Karpas-422 (cell line): ENCODE data around the gene HTRA1. TPM values are rescaled to one million over a fixed set of nuclear protein-coding genes. Genes with fewer than 3 reads are reported as not detected.

Experiments used
- DNase-seq: peaks from one replicate; pipeline ENCODE4 v3.0.0-alpha.2; 2015
- H2AFZ ChIP-seq: fragments of 200-600 bp; sonication (generic); 2 replicates; pipeline ENCODE4 v1.6.1; 2014; ENCODE audit warnings: antibody characterized with exemption, low read length, mixed read lengths
- H3K27ac ChIP-seq: fragments of 200-600 bp; sonication (generic); 2 replicates; pipeline ENCODE4 v1.5.1; 2014; ENCODE audit warnings: mild to moderate bottlenecking, low read length, moderate library complexity
- H3K27me3 ChIP-seq: fragments of 200-600 bp; sonication (generic); 2 replicates; pipeline ENCODE4 v1.6.1; 2014; ENCODE audit warnings: low read length, mixed read lengths
- H3K36me3 ChIP-seq: fragments of 200-600 bp; sonication (generic); 2 replicates; pipeline ENCODE4 v1.6.1; 2014; ENCODE audit warnings: low read length, mixed read lengths; ENCODE audit not compliant: insufficient read depth
- H3K4me1 ChIP-seq: fragments of 200-600 bp; sonication (generic); 2 replicates; pipeline ENCODE4 v1.6.1; 2014; ENCODE audit warnings: mild to moderate bottlenecking, low read length, mixed read lengths
- H3K4me2 ChIP-seq: fragments of 200-600 bp; sonication (generic); 2 replicates; pipeline ENCODE4 v1.6.1; 2014; ENCODE audit warnings: low read length, low read depth, mild to moderate bottlenecking; ENCODE audit not compliant: poor library complexity, severe bottlenecking
- H3K4me3 ChIP-seq: fragments of 200-600 bp; sonication (generic); 2 replicates; pipeline ENCODE4 v1.5.1; 2014; ENCODE audit warnings: mild to moderate bottlenecking, antibody characterized with exemption, low read length, mixed read lengths
- H3K79me2 ChIP-seq: fragments of 200-600 bp; sonication (generic); 2 replicates; pipeline ENCODE4 v1.6.1; 2014; ENCODE audit warnings: mild to moderate bottlenecking, low read length, mixed read lengths
- H3K9ac ChIP-seq: fragments of 200-600 bp; sonication (generic); 2 replicates; pipeline ENCODE4 v1.6.0; 2014; ENCODE audit warnings: low read length
- H3K9me2 ChIP-seq: fragments of 200-600 bp; sonication (generic), shearing (Covaris generic); replicated peaks from 2 replicates; pipeline ENCODE4 v1.6.0; 2014; ENCODE audit warnings: mild to moderate bottlenecking, low read length, moderate library complexity; ENCODE audit not compliant: insufficient read depth
- H3K9me3 ChIP-seq: fragments of 300-700, 200-600 bp; sonication (generic); 2 replicates; pipeline ENCODE4 v1.6.1; 2014; ENCODE audit warnings: low read length, mixed read lengths
- H4K20me1 ChIP-seq: fragments of 200-600 bp; sonication (generic); 2 replicates; pipeline ENCODE4 v1.6.1; 2014; ENCODE audit warnings: mild to moderate bottlenecking, antibody characterized with exemption, low read length, low read depth; ENCODE audit not compliant: insufficient read depth
- total RNA-seq: library from RNA; depleted of rRNA; stranded (reverse); fragments of >200 nt; shearing (Covaris generic); gene quantifications from 2 replicates; pipeline ENCODE4 v1.2.3, GENCODE V29; 2014; ENCODE audit warnings: low replicate concordance

The HTRA1 gene
- total RNA-seq, 1 experiment from 2014 or later: not detected

GRCh38 chr10:122499012-122499411 is 37.7 kb downstream of the HTRA1 start:
- Histone ChIP-seq H3K4me3 (no peak overlapping the region), H3K9ac (no peak overlapping the region), H3K4me1 (no peaks in the 10 kb centered on the region), H2AFZ (no peak overlapping the region), H3K9me2 (no peaks in the 10 kb centered on the region), H3K36me3 (no peaks in the 10 kb centered on the region), H4K20me1 (no peaks in the 10 kb centered on the region), H3K27ac (no peak overlapping the region), H3K9me3 (no peaks in the 10 kb centered on the region), H3K79me2 (no peaks in the 10 kb centered on the region), H3K27me3 (no peaks in the 10 kb centered on the region), H3K4me2 (no peak overlapping the region)
- DNase-seq: no peak

DNA sequence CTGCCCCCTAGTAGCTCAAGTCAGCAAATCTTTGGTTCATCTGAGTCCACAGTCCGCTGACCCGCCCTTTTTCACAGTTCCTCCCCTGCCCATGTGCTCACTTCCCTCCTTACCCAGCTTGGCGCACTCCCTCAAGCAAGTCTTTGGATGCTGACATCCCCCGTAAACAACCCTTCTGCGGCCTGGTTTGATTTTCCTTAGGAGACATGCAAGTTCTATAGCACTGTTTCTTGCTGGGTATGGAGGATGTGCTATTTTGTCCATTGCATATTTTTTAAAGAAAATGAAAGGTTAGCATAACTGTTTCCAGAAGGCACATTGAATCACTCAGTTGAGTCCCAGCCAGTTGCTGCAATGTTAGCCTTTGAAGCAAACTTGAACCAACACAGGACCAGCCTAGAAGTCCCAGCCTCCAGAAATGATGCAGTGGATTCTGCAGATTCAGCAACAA is 38.2 kb downstream of the HTRA1 start:
- Histone ChIP-seq H3K4me1 (no peaks in the 10 kb centered on the region), H3K27me3 (no peaks in the 10 kb centered on the region), H3K36me3 (no peaks in the 10 kb centered on the region), H3K4me3 (no peak overlapping the region), H3K4me2 (no peak overlapping the region), H3K9me3 (no peaks in the 10 kb centered on the region), H3K27ac (no peak overlapping the region), H3K79me2 (no peaks in the 10 kb centered on the region), H2AFZ (no peak overlapping the region), H4K20me1 (no peaks in the 10 kb centered on the region), H3K9ac (no peak overlapping the region), H3K9me2 (no peaks in the 10 kb centered on the region)
- no peak for DNase-seq

- Histone ChIP-seq H3K4me3 (no peak overlapping the region), H3K4me1 (no peaks in the 10 kb centered on the region), H3K79me2 (no peaks in the 10 kb centered on the region), H3K36me3 (no peaks in the 10 kb centered on the region), H3K9me2 (no peaks in the 10 kb centered on the region), H3K27ac (no peak overlapping the region), H3K27me3 (no peaks in the 10 kb centered on the region), H3K4me2 (no peak overlapping the region), H3K9me3 (no peaks in the 10 kb centered on the region), H3K9ac (no peak overlapping the region), H4K20me1 (no peaks in the 10 kb centered on the region), H2AFZ (no peak overlapping the region)
- DNase-seq: no peak
These were observed 38.8 kb downstream of the HTRA1 start for GRCh38 chr10:122500194-122500593.

GRCh38 chr10:122500726-122501125 is 39.4 kb downstream of the HTRA1 start:
- Histone ChIP-seq H3K79me2 (no peaks in the 10 kb centered on the region), H2AFZ (no peak overlapping the region), H3K27me3 (no peaks in the 10 kb centered on the region), H3K4me2 (no peak overlapping the region), H3K27ac (no peak overlapping the region), H4K20me1 (no peaks in the 10 kb centered on the region), H3K9me2 (no peaks in the 10 kb centered on the region), H3K36me3 (no peaks in the 10 kb centered on the region), H3K9ac (no peak overlapping the region), H3K9me3 (no peaks in the 10 kb centered on the region), H3K4me3 (no peak overlapping the region), H3K4me1 (no peaks in the 10 kb centered on the region)
- no peak for DNase-seq

DNA sequence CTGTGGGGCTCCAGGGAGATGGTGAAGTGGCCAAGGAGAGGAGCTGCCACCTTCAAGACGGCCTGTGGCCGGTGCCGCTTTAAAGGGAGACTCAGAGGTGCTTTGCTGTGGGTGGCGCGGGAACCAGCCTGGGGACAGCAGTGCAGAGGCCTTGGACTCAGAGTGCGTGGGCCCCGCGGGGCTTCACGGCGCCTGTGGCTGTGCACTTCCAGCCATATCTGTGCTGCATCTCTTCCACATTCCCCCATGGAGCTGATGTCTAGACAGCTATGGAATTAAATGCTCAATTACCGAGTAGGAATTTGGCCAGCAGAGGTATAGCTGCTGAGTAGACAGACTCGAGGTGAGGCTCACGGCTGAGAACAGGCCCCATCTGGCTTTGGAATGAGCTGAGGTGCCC is 41.7 kb downstream of the HTRA1 start:
- Histone ChIP-seq H3K9ac (no peak overlapping the region), H3K4me2 (no peak overlapping the region), H4K20me1 (no peaks in the 10 kb centered on the region), H3K4me3 (no peak overlapping the region), H3K4me1 (no peaks in the 10 kb centered on the region), H3K9me2 (no peaks in the 10 kb centered on the region), H3K9me3 (no peaks in the 10 kb centered on the region), H2AFZ (no peak overlapping the region), H3K27ac (no peak overlapping the region), H3K27me3 (no peaks in the 10 kb centered on the region), H3K79me2 (no peaks in the 10 kb centered on the region), H3K36me3 (no peaks in the 10 kb centered on the region)
- no peak for DNase-seq

- Histone ChIP-seq H3K9me3 (no peaks in the 10 kb centered on the region), H3K79me2 (no peaks in the 10 kb centered on the region), H4K20me1 (no peaks in the 10 kb centered on the region), H3K27me3 (no peaks in the 10 kb centered on the region), H2AFZ (no peak overlapping the region), H3K4me2 (no peak overlapping the region), H3K27ac (no peak overlapping the region), H3K4me1 (no peaks in the 10 kb centered on the region), H3K9ac (no peak overlapping the region), H3K9me2 (no peaks in the 10 kb centered on the region), H3K36me3 (no peaks in the 10 kb centered on the region), H3K4me3 (no peak overlapping the region)
- DNase-seq: no peak
These were observed 42.7 kb downstream of the HTRA1 start for GRCh38 chr10:122503886-122504609.

GRCh38 chr10:122504610-122504950 is 43.2 kb downstream of the HTRA1 start:
- H3K4me2 ChIP-seq: no peak overlapping the region

GRCh38 chr10:122505011-122505410 is 43.7 kb downstream of the HTRA1 start:
- no peak for DNase-seq
- Histone ChIP-seq H3K4me1 (no peaks in the 10 kb centered on the region), H2AFZ (no peak overlapping the region), H3K4me3 (no peak overlapping the region), H3K9ac (no peak overlapping the region), H3K9me3 (no peaks in the 10 kb centered on the region), H3K36me3 (no peaks in the 10 kb centered on the region), H4K20me1 (no peaks in the 10 kb centered on the region), H3K27me3 (no peaks in the 10 kb centered on the region), H3K9me2 (no peaks in the 10 kb centered on the region), H3K4me2 (no peak overlapping the region), H3K79me2 (no peaks in the 10 kb centered on the region), H3K27ac (no peak overlapping the region)

More at GRCh38 chr10:122504610-122504950, 43.2 kb downstream of the HTRA1 start:
- DNase-seq: no peak
- no peaks in the 10 kb centered on the region for H3K9me2 ChIP-seq
- H3K27ac ChIP-seq: no peak overlapping the region
- H3K27me3 ChIP-seq: no peaks in the 10 kb centered on the region
- no peaks in the 10 kb centered on the region for H3K36me3 ChIP-seq
- H4K20me1 ChIP-seq: no peaks in the 10 kb centered on the region
- H3K79me2 ChIP-seq: no peaks in the 10 kb centered on the region
- no peak overlapping the region for H2AFZ ChIP-seq
- no peaks in the 10 kb centered on the region for H3K4me1 ChIP-seq
- no peaks in the 10 kb centered on the region for H3K9me3 ChIP-seq
- no peak overlapping the region for H3K9ac ChIP-seq
- no peak overlapping the region for H3K4me3 ChIP-seq
